HCT116 (cell line): ENCODE measurements around the gene SHC2. TPM values are rescaled to one million over a fixed set of nuclear protein-coding genes. Genes with fewer than 3 reads are reported as not detected.

Experiments used
- ATAC-seq: fragments of 200-7000 bp; cut with Tn5 transposase; 2 replicates; pipeline ENCODE4 v1.9.1; 2020; ENCODE audit warnings: mild to moderate bottlenecking, moderate library complexity
- BruUV-seq: library from RNA; stranded (reverse); fragments of 400-500 nt; replicated peaks from 2 replicates; lab custom pipeline; 2021; lab: Mats Ljungman, UMichigan
- CTCF ChIA-PET: fragments of 300-600 bp; sonication (Branson Sonifier 250); formaldehyde crosslinking; loops from one replicate; lab custom pipeline; 2021; ENCODE audit warnings: antibody characterized with exemption; lab: Charles Lee
- POLR2A ChIA-PET: fragments of 300-600, 350-600 bp; sonication (Branson Sonifier 250); formaldehyde crosslinking; loops from one replicate; lab custom pipeline; 2021; ENCODE audit warnings: antibody characterized with exemption; lab: Charles Lee
- RAD21 ChIA-PET, 2 experiments: fragments of 300-600 bp; sonication (Branson Sonifier 250); formaldehyde crosslinking; loops; one replicate each; lab custom pipeline; 2023; ENCODE audit warnings: low total read pairs in 2 of 2; ENCODE audit not compliant: uncharacterized antibody in 2 of 2, unreplicated experiment in 2 of 2, low non-redundant PET in 1 of 2; lab: Charles Lee
- DNase-seq: peaks from one replicate; pipeline ENCODE4 v3.0.0-alpha.2; 2010; ENCODE audit warnings: low read depth, low spot score
- H2AFZ ChIP-seq: fragments of 200-600 bp; shearing (Covaris generic), sonication (generic); 2 replicates; pipeline ENCODE4 v1.6.1; 2017; ENCODE audit warnings: low read depth, mixed run types, mixed read lengths, antibody characterized with exemption, low read length; ENCODE audit not compliant: poor library complexity, severe bottlenecking
- H3K27ac ChIP-seq: 2 replicates; pipeline ENCODE4 v1.5.1; 2012; ENCODE audit warnings: low read depth, low read length
- H3K27me3 ChIP-seq: fragments of 200-600 bp; sonication (generic); 2 replicates; pipeline ENCODE4 v1.6.1; 2016; ENCODE audit warnings: mixed run types, low read length, mixed read lengths; ENCODE audit not compliant: insufficient read depth
- H3K36me3 ChIP-seq, 2 experiments: fragments of 200-500 bp in 1 of 2; fragments of 200-600 bp in 1 of 2; sonication (Bioruptor generic) in 1 of 2; sonication (generic) in 1 of 2; 2 replicates each; pipeline versions ENCODE4 v1.5.1 to v1.6.1; 2014 to 2016; ENCODE audit warnings: low read length in 2 of 2, inconsistent platforms in 1 of 2, mixed read lengths in 1 of 2, mixed run types in 1 of 2; ENCODE audit not compliant: insufficient read depth in 2 of 2, control insufficient read depth in 1 of 2
- H3K4me1 ChIP-seq, 2 experiments: fragments of 200-600 bp in 1 of 2; sonication (generic) in 1 of 2; 2 replicates each; pipeline versions ENCODE4 v1.5.1 to v1.6.1; 2012 to 2017; ENCODE audit warnings: low read length in 2 of 2, inconsistent platforms in 1 of 2, mild to moderate bottlenecking in 1 of 2, mixed read lengths in 1 of 2, mixed run types in 1 of 2, moderate library complexity in 1 of 2; ENCODE audit not compliant: insufficient read depth in 2 of 2, control insufficient read depth in 1 of 2
- H3K4me2 ChIP-seq: fragments of 200-600 bp; sonication (generic); 2 replicates; pipeline ENCODE4 v1.6.1; 2017; ENCODE audit warnings: mixed run types, low read length, mixed read lengths
- H3K4me3 ChIP-seq, 2 experiments: fragments of 200-600 bp in 1 of 2; sonication (generic) in 1 of 2; replicated peaks in 1 of 2; 2 replicates each; pipeline ENCODE4 v1.5.1; 2011 to 2016; ENCODE audit warnings: low read length in 2 of 2, control low read depth in 1 of 2, low read depth in 1 of 2, mild to moderate bottlenecking in 1 of 2, mixed read lengths in 1 of 2, mixed run types in 1 of 2
- H3K79me2 ChIP-seq: fragments of 200-600 bp; sonication (generic); 2 replicates; pipeline ENCODE4 v1.6.1; 2017; ENCODE audit warnings: mild to moderate bottlenecking, mixed run types, low read length, moderate library complexity, mixed read lengths; ENCODE audit not compliant: insufficient read depth
- H3K9ac ChIP-seq: fragments of 200-600 bp; sonication (generic); 2 replicates; pipeline ENCODE4 v1.6.1; 2016; ENCODE audit warnings: low read length, mixed read lengths
- H3K9me2 ChIP-seq: fragments of 200-600 bp; sonication (generic), shearing (Covaris generic); 2 replicates; pipeline ENCODE4 v1.6.1; 2017; ENCODE audit warnings: mixed run types, mild to moderate bottlenecking, moderate library complexity; ENCODE audit not compliant: insufficient read depth
- H3K9me3 ChIP-seq, 2 experiments: fragments of 200-500 bp in 1 of 2; fragments of 200-600 bp in 1 of 2; sonication (Bioruptor generic) in 1 of 2; sonication (generic) in 1 of 2; 2 replicates each; pipeline ENCODE4 v1.6.1; 2014 to 2017; ENCODE audit warnings: low read length in 2 of 2, mixed read lengths in 2 of 2, inconsistent platforms in 1 of 2, low read depth in 1 of 2, mild to moderate bottlenecking in 1 of 2, mixed run types in 1 of 2, moderate library complexity in 1 of 2; ENCODE audit not compliant: control insufficient read depth in 1 of 2, insufficient read depth in 1 of 2
- H4K20me1 ChIP-seq: fragments of 200-600 bp; sonication (generic), shearing (Covaris generic); 2 replicates; pipeline ENCODE4 v1.6.1; 2017; ENCODE audit warnings: mixed run types, mild to moderate bottlenecking, moderate library complexity; ENCODE audit not compliant: insufficient read depth
- CTCF ChIP-seq, 3 experiments: fragments of 200-600 bp in 1 of 3; sonication (generic) in 1 of 3; IDR thresholded peaks in 2 of 3; conservative IDR thresholded peaks in 1 of 3; 2 replicates each; pipeline ENCODE4 v1.5.1; 2012 to 2017; ENCODE audit warnings: low read depth in 2 of 3, low read length in 2 of 3, antibody characterized with exemption in 1 of 3, borderline replicate concordance in 1 of 3, control low read depth in 1 of 3, mild to moderate bottlenecking in 1 of 3, mixed read lengths in 1 of 3, mixed run types in 1 of 3, moderate library complexity in 1 of 3; ENCODE audit not compliant: insufficient read depth in 1 of 3
- FOSL1 ChIP-seq: IDR thresholded peaks from 2 replicates; pipeline ENCODE4 v1.6.1; 2012; ENCODE audit warnings: low read depth
- POLR2AphosphoS5 ChIP-seq: IDR thresholded peaks from 2 replicates; pipeline ENCODE4 v1.6.1; 2011; ENCODE audit warnings: mild to moderate bottlenecking, low read depth, low read length, moderate library complexity
- TCF7L2 ChIP-seq: IDR thresholded peaks from 2 replicates; pipeline ENCODE4 v1.7.0; 2011; ENCODE audit warnings: borderline replicate concordance, inconsistent platforms; ENCODE audit not compliant: insufficient read depth, insufficient read length; ENCODE audit errors: extremely low read depth
- ZBTB33 ChIP-seq: IDR thresholded peaks from 2 replicates; pipeline ENCODE4 v1.6.1; 2011; ENCODE audit warnings: mild to moderate bottlenecking, low read length, moderate library complexity; ENCODE audit not compliant: insufficient replicate concordance; ENCODE audit errors: extremely low read depth
- ZFX ChIP-seq: fragments of 450-650 bp; IDR thresholded peaks from 2 replicates; pipeline ENCODE4 v1.6.1; 2017
- ZNF274 ChIP-seq: fragments of 200-500 bp; sonication (Bioruptor generic); IDR thresholded peaks from 2 replicates; pipeline ENCODE4 v1.6.1; 2014; ENCODE audit warnings: mild to moderate bottlenecking, low read depth, low read length, inconsistent platforms
- intact Hi-C: fragments of 100-400 bp; cut with micrococcal nuclease; formaldehyde crosslinking; loops from 2 replicates; pipeline ENCODE4 v1.10.0; 2022
- total RNA-seq: library from RNA; stranded (reverse); gene quantifications from one replicate; pipeline ENCODE4 v1.2.1, GENCODE V29; 2021; ENCODE audit not compliant: unreplicated experiment
- TF ChIP-seq, protein P1 (sequence below): IDR thresholded peaks from 2 replicates; pipeline ENCODE4 v1.6.1; 2012; ENCODE audit warnings: low read depth

The SHC2 gene
- total RNA-seq, 1 experiment from 2014 or later, result 2.5 TPM

GRCh38 chr19:369256-369655, 91.6 kb downstream of the SHC2 start (continued):
- TF ChIP-seq CTCF (IDR thresholded peaks at IDR 0.05 in 2 of 3, conservative IDR thresholded peaks at IDR 0.05 in 1 of 3; ENCODE audit: borderline replicate concordance in 1 of 3, insufficient read depth in 1 of 3, low read depth in 2 of 3, low read length in 2 of 3) (no peak), TCF7L2 (no peak), ZNF274 (no peak), ZBTB33 (no peak), POLR2AphosphoS5 (no peak)

GRCh38 chr19:368630-369024, 92.2 kb downstream of the SHC2 start:
- no peak overlapping the region for H3K9ac ChIP-seq
- no TSS peak for BruUV-seq
- intact Hi-C loops, result no loop called here
- no peak overlapping the region for H2AFZ ChIP-seq
- ATAC-seq (no peak), DNase-seq (no peak)
- POLR2A ChIA-PET, result no interaction called here
- H3K36me3 ChIP-seq, result no peaks in the 10 kb centered on the region
- H3K4me3 ChIP-seq, result no peak overlapping the region
- no peaks in the 10 kb centered on the region for H3K27me3 ChIP-seq
- no peaks in the 10 kb centered on the region for H4K20me1 ChIP-seq
- RAD21 ChIA-PET, result no interaction called here
- H3K79me2 ChIP-seq, result no peaks in the 10 kb centered on the region
- no peaks in the 10 kb centered on the region for H3K9me2 ChIP-seq
- no peaks in the 10 kb centered on the region for H3K9me3 ChIP-seq
- no peak for TF ChIP-seq TCF7L2
- no peak for TF ChIP-seq FOSL1
- TF ChIP-seq, protein P1, sequence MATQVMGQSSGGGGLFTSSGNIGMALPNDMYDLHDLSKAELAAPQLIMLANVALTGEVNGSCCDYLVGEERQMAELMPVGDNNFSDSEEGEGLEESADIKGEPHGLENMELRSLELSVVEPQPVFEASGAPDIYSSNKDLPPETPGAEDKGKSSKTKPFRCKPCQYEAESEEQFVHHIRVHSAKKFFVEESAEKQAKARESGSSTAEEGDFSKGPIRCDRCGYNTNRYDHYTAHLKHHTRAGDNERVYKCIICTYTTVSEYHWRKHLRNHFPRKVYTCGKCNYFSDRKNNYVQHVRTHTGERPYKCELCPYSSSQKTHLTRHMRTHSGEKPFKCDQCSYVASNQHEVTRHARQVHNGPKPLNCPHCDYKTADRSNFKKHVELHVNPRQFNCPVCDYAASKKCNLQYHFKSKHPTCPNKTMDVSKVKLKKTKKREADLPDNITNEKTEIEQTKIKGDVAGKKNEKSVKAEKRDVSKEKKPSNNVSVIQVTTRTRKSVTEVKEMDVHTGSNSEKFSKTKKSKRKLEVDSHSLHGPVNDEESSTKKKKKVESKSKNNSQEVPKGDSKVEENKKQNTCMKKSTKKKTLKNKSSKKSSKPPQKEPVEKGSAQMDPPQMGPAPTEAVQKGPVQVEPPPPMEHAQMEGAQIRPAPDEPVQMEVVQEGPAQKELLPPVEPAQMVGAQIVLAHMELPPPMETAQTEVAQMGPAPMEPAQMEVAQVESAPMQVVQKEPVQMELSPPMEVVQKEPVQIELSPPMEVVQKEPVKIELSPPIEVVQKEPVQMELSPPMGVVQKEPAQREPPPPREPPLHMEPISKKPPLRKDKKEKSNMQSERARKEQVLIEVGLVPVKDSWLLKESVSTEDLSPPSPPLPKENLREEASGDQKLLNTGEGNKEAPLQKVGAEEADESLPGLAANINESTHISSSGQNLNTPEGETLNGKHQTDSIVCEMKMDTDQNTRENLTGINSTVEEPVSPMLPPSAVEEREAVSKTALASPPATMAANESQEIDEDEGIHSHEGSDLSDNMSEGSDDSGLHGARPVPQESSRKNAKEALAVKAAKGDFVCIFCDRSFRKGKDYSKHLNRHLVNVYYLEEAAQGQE, result no peak
- TF ChIP-seq ZFX, result no peak
- no peaks in the 10 kb centered on the region; a peak in 1 of 4 replicates for H3K4me1 ChIP-seq
- CTCF ChIA-PET, result no interaction called here
- H3K4me2 ChIP-seq, result no peak overlapping the region
- H3K27ac ChIP-seq, result no peak overlapping the region
